Vagina (tissue), 2 donors: ENCODE data around the gene SLC5A1. TPM values are rescaled to one million over a fixed set of nuclear protein-coding genes. Genes with fewer than 3 reads are reported as not detected.
"Not testable (repeated sequence)": the region's sequence is repeated elsewhere in the genome, so short reads cannot be mapped to it uniquely, and the experiment has no call there.

Experiments
- DNase-seq, 2 donors: peaks; one replicate each; pipeline ENCODE4 v3.0.0-alpha.2; 2017; ENCODE audit errors: extremely low spot score in 2 of 2
- H3K27ac ChIP-seq: fragments of 200-600 bp; sonication (generic); one replicate; pipeline ENCODE4 v1.5.1; 2019
- H3K27me3 ChIP-seq: fragments of 200-600 bp; sonication (generic); one replicate; pipeline ENCODE4 v1.5.1; 2019
- H3K36me3 ChIP-seq, 2 donors: fragments of 200-600 bp; sonication (generic); one replicate each; pipeline ENCODE4 v1.5.1; 2017 to 2019
- H3K4me1 ChIP-seq: fragments of 200-600 bp; sonication (generic); one replicate; pipeline ENCODE4 v1.5.1; 2019
- H3K4me3 ChIP-seq, 2 donors: fragments of 200-600 bp; sonication (generic); 1 replicate in 1 of 2; 2 replicates in 1 of 2; pipeline ENCODE4 v1.5.1; 2016 to 2019
- H3K9me3 ChIP-seq: fragments of 200-600 bp; sonication (generic); one replicate; pipeline ENCODE4 v1.5.1; 2019
- POLR2A ChIP-seq, 2 donors: fragments of 450-650 bp; IDR thresholded peaks; one replicate each; pipeline ENCODE4 v1.6.1; 2017; ENCODE audit warnings: antibody characterized with exemption in 2 of 2, mild to moderate bottlenecking in 2 of 2, moderate library complexity in 2 of 2
- POLR2AphosphoS5 ChIP-seq, 2 donors: sonication (generic); formaldehyde crosslinking; IDR thresholded peaks; one replicate each; pipeline ENCODE4 v1.9.0; 2017; ENCODE audit warnings: antibody characterized with exemption in 2 of 2, mild to moderate bottlenecking in 2 of 2, low read depth in 1 of 2; ENCODE audit not compliant: insufficient read depth in 1 of 2
- intact Hi-C: fragments of 100-400 bp; cut with DNase I; formaldehyde crosslinking; loops from one replicate; pipeline ENCODE4 v1.15.1; 2023
- total RNA-seq: library from RNA; depleted of rRNA; stranded (reverse); fragments of >200 nt; gene quantifications from one replicate; pipeline ENCODE4 v1.2.3, GENCODE V29; 2016
- TF ChIP-seq, protein P1 (sequence below), 3 experiments: fragments of 450-650 bp in 2 of 3; fragments of 200-600 bp in 1 of 3; sonication (generic) in 1 of 3; IDR thresholded peaks; one replicate each; pipeline ENCODE4 v1.5.1; 2017 to 2019; ENCODE audit warnings: antibody characterized with exemption in 3 of 3, mild to moderate bottlenecking in 2 of 3, moderate library complexity in 2 of 3

Gene SLC5A1
- total RNA-seq, 1 donor from 2014 or later: 5.6 TPM

DNA sequence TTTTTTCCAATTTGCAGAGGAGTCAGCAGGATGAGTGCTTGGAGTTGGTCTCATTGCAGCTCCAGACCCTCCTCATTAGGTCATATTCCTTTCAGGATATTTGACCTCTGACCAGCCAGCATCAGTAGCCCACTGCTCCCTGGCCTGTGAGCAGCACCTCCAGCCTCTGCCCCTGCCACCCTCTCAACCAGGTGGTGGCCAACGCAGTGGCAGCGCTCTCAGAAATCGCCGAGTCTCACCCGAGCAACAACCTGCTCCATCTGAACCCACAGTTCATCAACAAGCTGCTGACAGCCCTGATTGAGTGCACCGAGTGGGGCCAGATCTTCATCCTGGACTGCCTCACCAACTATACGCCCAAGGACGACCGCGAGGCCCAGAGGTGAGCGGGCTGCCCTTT lies 89.1 kb downstream of the SLC5A1 start:
- Histone ChIP-seq H3K27ac (no peak overlapping the region), H3K27me3 (no peaks in the 10 kb centered on the region), H3K36me3 (no peaks in the 10 kb centered on the region), H3K9me3 (no peaks in the 10 kb centered on the region), H3K4me1 (no peaks in the 10 kb centered on the region), H3K4me3 (no peak overlapping the region)
- intact Hi-C loops: no loop called here
- TF ChIP-seq, protein P1, sequence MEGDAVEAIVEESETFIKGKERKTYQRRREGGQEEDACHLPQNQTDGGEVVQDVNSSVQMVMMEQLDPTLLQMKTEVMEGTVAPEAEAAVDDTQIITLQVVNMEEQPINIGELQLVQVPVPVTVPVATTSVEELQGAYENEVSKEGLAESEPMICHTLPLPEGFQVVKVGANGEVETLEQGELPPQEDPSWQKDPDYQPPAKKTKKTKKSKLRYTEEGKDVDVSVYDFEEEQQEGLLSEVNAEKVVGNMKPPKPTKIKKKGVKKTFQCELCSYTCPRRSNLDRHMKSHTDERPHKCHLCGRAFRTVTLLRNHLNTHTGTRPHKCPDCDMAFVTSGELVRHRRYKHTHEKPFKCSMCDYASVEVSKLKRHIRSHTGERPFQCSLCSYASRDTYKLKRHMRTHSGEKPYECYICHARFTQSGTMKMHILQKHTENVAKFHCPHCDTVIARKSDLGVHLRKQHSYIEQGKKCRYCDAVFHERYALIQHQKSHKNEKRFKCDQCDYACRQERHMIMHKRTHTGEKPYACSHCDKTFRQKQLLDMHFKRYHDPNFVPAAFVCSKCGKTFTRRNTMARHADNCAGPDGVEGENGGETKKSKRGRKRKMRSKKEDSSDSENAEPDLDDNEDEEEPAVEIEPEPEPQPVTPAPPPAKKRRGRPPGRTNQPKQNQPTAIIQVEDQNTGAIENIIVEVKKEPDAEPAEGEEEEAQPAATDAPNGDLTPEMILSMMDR (IDR thresholded peaks at IDR 0.05): no peak
- TF ChIP-seq POLR2AphosphoS5 (IDR thresholded peaks at IDR 0.05; ENCODE audit: insufficient read depth in 1 of 2, low read depth in 1 of 2) (no peak), POLR2A (IDR thresholded peaks at IDR 0.05) (no peak)
- DNase-seq: peak in 1 of 2 donors; percentile 52

- H3K27ac ChIP-seq: no peak overlapping the region
- TF ChIP-seq POLR2AphosphoS5 (IDR thresholded peaks at IDR 0.05; ENCODE audit: insufficient read depth in 1 of 2, low read depth in 1 of 2) (no peak), POLR2A (IDR thresholded peaks at IDR 0.05) (no peak)
- TF ChIP-seq, protein P1 (IDR thresholded peaks at IDR 0.05): no peak
These were observed 89.7 kb downstream of the SLC5A1 start for GRCh38 chr22:32132783-32133182.

GRCh38 chr22:32134796-32135195 lies 91.7 kb downstream of the SLC5A1 start:
- H3K27ac ChIP-seq, H3K4me1 ChIP-seq, H3K36me3 ChIP-seq, intact Hi-C loops, H3K4me3 ChIP-seq, H3K9me3 ChIP-seq, H3K27me3 ChIP-seq: not testable (repeated sequence)
- DNase-seq: peak in 1 of 2 donors; percentile 29

More at GRCh38 chr22:32132783-32133182, 89.7 kb downstream of the SLC5A1 start:
- peak in 1 of 2 donors; percentile 5 for DNase-seq
- intact Hi-C loops: no loop called here
- H3K9me3 ChIP-seq: no peaks in the 10 kb centered on the region
- H3K4me1 ChIP-seq: no peaks in the 10 kb centered on the region
- no peaks in the 10 kb centered on the region for H3K36me3 ChIP-seq
- H3K4me3 ChIP-seq: no peak overlapping the region
- H3K27me3 ChIP-seq: no peaks in the 10 kb centered on the region

DNA sequence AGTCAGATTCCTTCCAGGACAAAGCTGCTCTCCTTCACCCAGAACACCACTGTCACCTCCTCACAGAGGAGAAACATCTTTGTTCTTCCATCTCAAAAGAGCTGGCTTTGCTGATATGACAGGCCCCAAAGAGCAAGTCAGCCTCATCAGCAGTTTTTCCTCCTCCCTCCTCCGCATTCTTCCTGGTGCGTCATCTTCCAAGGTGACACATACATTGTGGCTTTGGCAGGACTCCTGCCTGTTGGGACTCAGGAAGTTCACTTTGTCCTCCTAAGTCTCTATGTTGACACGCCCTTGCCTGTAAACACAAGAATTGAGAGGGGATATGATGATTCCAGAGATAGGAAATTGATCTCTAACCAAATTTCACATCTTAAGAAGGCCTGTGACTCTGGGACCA lies 92.9 kb downstream of the SLC5A1 start:
- DNase-seq: not testable (repeated sequence)

DNA sequence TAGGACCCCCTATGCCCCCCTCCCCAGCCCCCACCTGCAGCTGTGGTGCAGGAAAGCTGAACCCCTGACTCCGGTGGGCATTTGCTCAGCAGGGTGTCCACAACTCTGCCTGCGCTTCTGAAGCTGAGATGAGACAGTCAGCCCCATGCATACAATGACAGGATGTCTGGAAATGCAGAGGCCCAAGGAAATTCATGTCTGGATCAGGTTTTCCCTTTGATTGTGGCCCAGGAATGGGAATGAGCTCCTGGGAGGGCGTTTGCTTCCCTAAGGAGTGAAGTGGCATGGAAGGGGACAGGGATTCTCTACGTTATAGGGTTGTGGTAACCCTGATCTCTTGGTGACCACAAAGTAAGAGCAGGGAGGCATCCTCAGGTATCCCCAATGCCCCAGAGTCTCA lies 93.8 kb downstream of the SLC5A1 start:
- H3K36me3 ChIP-seq, DNase-seq, H3K27ac ChIP-seq, H3K4me3 ChIP-seq, H3K4me1 ChIP-seq, H3K9me3 ChIP-seq, H3K27me3 ChIP-seq, intact Hi-C loops: not testable (repeated sequence)

More for the DNA sequence above, 92.9 kb downstream of the SLC5A1 start:
- peak in 1 of 2 donors; percentile 29 for TF ChIP-seq POLR2AphosphoS5 (IDR thresholded peaks at IDR 0.05; ENCODE audit: insufficient read depth in 1 of 2, low read depth in 1 of 2)
- H3K36me3 ChIP-seq, H3K9me3 ChIP-seq, H3K27me3 ChIP-seq, intact Hi-C loops, H3K27ac ChIP-seq, H3K4me1 ChIP-seq, H3K4me3 ChIP-seq: not testable (repeated sequence)

GRCh38 chr22:32137731-32138324 lies 94.8 kb downstream of the SLC5A1 start:
- H3K27ac ChIP-seq, DNase-seq, H3K4me1 ChIP-seq, H3K36me3 ChIP-seq, H3K27me3 ChIP-seq, intact Hi-C loops, H3K9me3 ChIP-seq: not testable (repeated sequence)
- H3K4me3 ChIP-seq: peak overlapping the region; percentile 31 to 35

GRCh38 chr22:32138576-32138975 lies 95.5 kb downstream of the SLC5A1 start:
- H3K9me3 ChIP-seq, H3K27ac ChIP-seq, intact Hi-C loops, H3K36me3 ChIP-seq, H3K4me3 ChIP-seq, DNase-seq, H3K4me1 ChIP-seq, H3K27me3 ChIP-seq: not testable (repeated sequence)

GRCh38 chr22:32140688-32141087 lies 97.6 kb downstream of the SLC5A1 start:
- H3K27me3 ChIP-seq, H3K4me3 ChIP-seq, H3K27ac ChIP-seq, DNase-seq, H3K36me3 ChIP-seq, H3K9me3 ChIP-seq, intact Hi-C loops, H3K4me1 ChIP-seq: not testable (repeated sequence)
